Pancreas (tissue), 10 donors: Measurements from ENCODE around the gene CLEC5A. TPM values are rescaled to one million over a fixed set of nuclear protein-coding genes. Genes with fewer than 3 reads are reported as not detected.
A peak's percentile ranks its signal among the peaks of the same experiment; 100 is the strongest.

Source experiments
- ATAC-seq, 4 donors: fragments of 200-7000 bp; cut with Tn5 transposase; one replicate each; pipeline versions ENCODE4 v1.8.0 to v1.9.1; 2020; ENCODE audit warnings: mild to moderate bottlenecking in 4 of 4, moderate library complexity in 4 of 4
- DNase-seq, 6 donors: peaks; one replicate each; pipeline ENCODE4 v3.0.0-alpha.2; 2020
- FAIRE-seq: peaks from 2 replicates; lab custom pipeline; 2012; peaks lifted over from hg19 to GRCh38; lab: Jason Lieb, UNC
- H3K27ac ChIP-seq, 4 donors: fragments of 200-600 bp; sonication (generic); 1 replicate in 3 of 4; 2 replicates in 1 of 4; pipeline versions ENCODE4 v1.5.0 to v1.8.0; 2020
- H3K27me3 ChIP-seq, 4 donors: fragments of 200-600 bp; one replicate each; pipeline ENCODE4 v1.8.0; 2021
- H3K36me3 ChIP-seq, 3 donors: fragments of 200-600 bp; sonication (generic) in 1 of 3; one replicate each; pipeline versions ENCODE4 v1.5.0 to v1.8.0; 2020 to 2021
- H3K4me1 ChIP-seq, 3 donors: fragments of 200-600 bp; one replicate each; pipeline ENCODE4 v1.8.0; 2021
- H3K4me3 ChIP-seq, 4 donors: fragments of 200-600 bp; sonication (generic) in 2 of 4; one replicate each; pipeline versions ENCODE4 v1.5.0 to v1.8.0; 2020 to 2021
- H3K9me3 ChIP-seq, 4 donors: fragments of 200-600 bp; one replicate each; pipeline ENCODE4 v1.8.0; 2021
- CTCF ChIP-seq, 4 donors: fragments of 200-600 bp; sonication (generic) in 3 of 4; IDR thresholded peaks; one replicate each; pipeline versions ENCODE4 v1.5.0 to v1.8.0; 2021; ENCODE audit warnings: antibody characterized with exemption in 4 of 4
- WGBS, 2 donors: extraction: QIAGEN DNeasy Blood & Tissue Kit; methylation state at CpG; one replicate each; pipeline ENCODE4 v1.1.7; 2013; 5-methylcytosine and 5-hydroxymethylcytosine counted together
- intact Hi-C, 3 donors: fragments of 100-400 bp; cut with DNase I; formaldehyde crosslinking; loops; one replicate each; pipeline versions ENCODE4 v1.11.1 to v1.14.2; 2022
- polyA plus RNA-seq, 2 donors: library from polyadenylated mRNA; stranded (reverse); fragments of 200-250 nt; gene quantifications; one replicate each; pipeline ENCODE4 v1.2.3, GENCODE V29; 2013
- total RNA-seq, 6 donors: library from RNA; stranded (reverse); fragmentation: NEBNext Ultra II Directional in 4 of 6; extraction: Animal tissue kit (Norgen Biotek cat#: 25700) in 4 of 6; gene quantifications; one replicate each; pipeline versions ENCODE4 v1.2.1 to v1.2.4, GENCODE V29; 2021 to 2023
- donor health status: healthy with polysubstance abuse.
- donor health status: DM: no; HTN: no; CAD: no; lungs with moderate emphysema.
- donor health status: DM: no; HTN: no; CAD: no.
- donor health status: control.
- donor health status: control.
- donor health status: Bipolar disorder and iron deficiency.
- donor health status: DM: yes; HTN: yes; CAD: no.
- donor health status: DM: no; HTN: no; CAD: no.
- donor health status: DM: no; HTN: no; CAD: no.
- donor health status: DM: yes; HTN: yes; CAD: no.

CLEC5A gene
- total and polyA plus RNA-seq, 8 donors = 0.14 to 5.3 (median 0.87) TPM

GRCh38 chr7:141949911-141950310 lies 3.1 kb upstream of the CLEC5A start:
- Histone ChIP-seq H3K36me3 (no peaks in the 10 kb centered on the region), H3K27ac (no peak overlapping the region), H3K27me3 (no peaks in the 10 kb centered on the region), H3K4me1 (no peaks in the 10 kb centered on the region), H3K4me3 (no peak overlapping the region), H3K9me3 (no peaks in the 10 kb centered on the region)
- intact Hi-C loops = no loop called here
- WGBS, 2 donors = 86 to 87% methylated on average over 3 of the region's 3 CpGs
- TF ChIP-seq CTCF (IDR thresholded peaks at IDR 0.05) = no peak
- DNase-seq = no peak
- FAIRE-seq = no peak
- ATAC-seq = no peak

GRCh38 chr7:141949451-141949850 lies 2.7 kb upstream of the CLEC5A start:
- no peak for FAIRE-seq
- Histone ChIP-seq H3K27ac (no peak overlapping the region), H3K4me1 (no peaks in the 10 kb centered on the region), H3K9me3 (no peaks in the 10 kb centered on the region), H3K36me3 (no peaks in the 10 kb centered on the region), H3K4me3 (no peak overlapping the region), H3K27me3 (no peaks in the 10 kb centered on the region)
- ATAC-seq = no peak
- 45 to 54% methylated on average over 2 of the region's 2 CpGs for WGBS, 2 donors
- DNase-seq = no peak
- no peak for TF ChIP-seq CTCF (IDR thresholded peaks at IDR 0.05)
- intact Hi-C loops = no loop called here

- no peak overlapping the region for H3K27ac ChIP-seq
- no peaks in the 10 kb centered on the region for H3K36me3 ChIP-seq
- H3K4me3 ChIP-seq = no peak overlapping the region
- FAIRE-seq (no peak), DNase-seq (no peak), ATAC-seq (no peak)
- H3K27me3 ChIP-seq = no peaks in the 10 kb centered on the region
- no peaks in the 10 kb centered on the region for H3K9me3 ChIP-seq
- no peaks in the 10 kb centered on the region for H3K4me1 ChIP-seq
- intact Hi-C loops = no loop called here
- 86 to 88% methylated on average over 2 of the region's 2 CpGs for WGBS, 2 donors
- TF ChIP-seq CTCF (IDR thresholded peaks at IDR 0.05) = no peak
Measured at GRCh38 chr7:141949021-141949420, 2.2 kb upstream of the CLEC5A start.

GRCh38 chr7:141945356-141945755 lies 1.4 kb downstream of the CLEC5A start:
- H3K9me3 ChIP-seq = no peaks in the 10 kb centered on the region
- H3K36me3 ChIP-seq = no peaks in the 10 kb centered on the region
- no peaks in the 10 kb centered on the region for H3K27me3 ChIP-seq
- no peak overlapping the region for H3K4me3 ChIP-seq
- intact Hi-C loops = no loop called here
- 69 to 72% methylated on average over 3 of the region's 3 CpGs for WGBS, 2 donors
- no peak for TF ChIP-seq CTCF (IDR thresholded peaks at IDR 0.05)
- ATAC-seq = peak in 2 of 4 donors; percentile 18 to 59
- DNase-seq = no peak
- no peaks in the 10 kb centered on the region for H3K4me1 ChIP-seq
- H3K27ac ChIP-seq = no peak overlapping the region
- FAIRE-seq = no peak

- H3K4me3 ChIP-seq = no peak overlapping the region
- ATAC-seq = no peak
- no peaks in the 10 kb centered on the region for H3K4me1 ChIP-seq
- no peak for TF ChIP-seq CTCF (IDR thresholded peaks at IDR 0.05)
- H3K9me3 ChIP-seq = no peaks in the 10 kb centered on the region
- DNase-seq = no peak
- no peak overlapping the region for H3K27ac ChIP-seq
- no peaks in the 10 kb centered on the region for H3K36me3 ChIP-seq
- WGBS, 2 donors = 74 to 89% methylated on average over 3 of the region's 3 CpGs
- FAIRE-seq = no peak
- intact Hi-C loops = no loop called here
- H3K27me3 ChIP-seq = no peaks in the 10 kb centered on the region
Measured at GRCh38 chr7:141944811-141945210, 2.0 kb downstream of the CLEC5A start.
